K562 (cell line): ENCODE measurements around the gene OPCML.

Source experiments
- CTCF ChIP-seq, 3 experiments: IDR thresholded peaks in 2 of 3; conservative IDR thresholded peaks in 1 of 3; 2 replicates each; pipeline ENCODE4 v1.5.1; 2011 to 2012; ENCODE audit warnings: low read length in 3 of 3, mild to moderate bottlenecking in 3 of 3, control low read depth in 2 of 3, improper control_type of control experiment in 1 of 3, inconsistent platforms in 1 of 3, low read depth in 1 of 3, mixed read lengths in 1 of 3, moderate library complexity in 1 of 3; ENCODE audit not compliant: insufficient read depth in 2 of 3
- E4F1 ChIP-seq: fragments of 250-450 bp; sonication (Bioruptor Pico); IDR thresholded peaks from 2 replicates; pipeline ENCODE4 v1.5.0; 2021; ENCODE audit warnings: mild to moderate bottlenecking, borderline replicate concordance
- FOXJ2 ChIP-seq: fragments of 200-800 bp; sonication (Bioruptor generic); IDR thresholded peaks from 2 replicates; pipeline ENCODE4 v1.6.1; 2016; ENCODE audit warnings: missing genetic modification characterization, missing compliant biosample characterization
- POLR3A ChIP-seq: IDR thresholded peaks from 2 replicates; pipeline ENCODE4 v1.6.1; 2011; ENCODE audit warnings: borderline replicate concordance, mild to moderate bottlenecking, moderate library complexity; ENCODE audit not compliant: insufficient read length, insufficient read depth; ENCODE audit errors: extremely low read depth
- RBM14 ChIP-seq: fragments of 200-400 bp; formaldehyde crosslinking; IDR thresholded peaks from 2 replicates; pipeline ENCODE4 v1.6.1; 2018; ENCODE audit warnings: low read depth, mild to moderate bottlenecking, low read length, moderate library complexity, borderline replicate concordance; ENCODE audit not compliant: insufficient read depth
- ZBTB2 ChIP-seq: fragments of 450-650 bp; IDR thresholded peaks from 2 replicates; pipeline ENCODE4 v1.6.1; 2016; ENCODE audit warnings: antibody characterized with exemption
- ZNF143 ChIP-seq: sonication (generic); formaldehyde crosslinking; IDR thresholded peaks from 2 replicates; pipeline ENCODE4 v1.9.0; 2022; ENCODE audit warnings: mild to moderate bottlenecking, missing genetic modification reagents
- ZNF384 ChIP-seq: IDR thresholded peaks from 2 replicates; pipeline ENCODE4 v1.6.1; 2012; ENCODE audit warnings: low read depth, low read length, improper control_type of control experiment
- ZNF707 ChIP-seq: fragments of 250-450 bp; sonication (Bioruptor Pico); conservative IDR thresholded peaks from 2 replicates; pipeline ENCODE4 v1.8.0; 2022; ENCODE audit warnings: inconsistent platforms, mild to moderate bottlenecking, moderate library complexity

GRCh38 chr11:133235381-133235780 is 296.9 kb downstream of the OPCML start:
- TF ChIP-seq RBM14, result no peak
- TF ChIP-seq CTCF (IDR thresholded peaks at IDR 0.05 in 2 of 3, conservative IDR thresholded peaks at IDR 0.05 in 1 of 3; ENCODE audit: insufficient read depth in 2 of 3, low read depth in 1 of 3, low read length in 3 of 3), result no peak
- TF ChIP-seq ZNF143 (CRISPR knock-in tag), result no peak
- TF ChIP-seq ZBTB2, result no peak
- no peak for TF ChIP-seq E4F1
- no peak for TF ChIP-seq POLR3A
- TF ChIP-seq FOXJ2, result no peak
- no peak for TF ChIP-seq ZNF384
- no peak for TF ChIP-seq ZNF707
